Natural killer cell (primary cell): ENCODE results near the gene MYMX. TPM values are rescaled to one million over a fixed set of nuclear protein-coding genes. Genes with fewer than 3 reads are reported as not detected.

Source experiments
- ATAC-seq, 3 donors: fragments of 150-1000 bp in 2 of 3; fragments of 200-7000 bp in 1 of 3; cut with Tn5 transposase; 1 replicate in 1 of 3; 2 replicates in 2 of 3; pipeline ENCODE4 v1.10.0; 2021; ENCODE audit warnings: mild to moderate bottlenecking in 2 of 3, moderate library complexity in 2 of 3
- DNase-seq, 2 donors: peaks; one replicate each; pipeline versions ENCODE4 v3.0.0 to v3.0.0-alpha.2; 2013 to 2021; ENCODE audit warnings: mixed read lengths in 1 of 2
- H3K27ac ChIP-seq: one replicate; pipeline ENCODE4 v1.5.1; 2013; ENCODE audit warnings: mild to moderate bottlenecking, low read length
- H3K27me3 ChIP-seq: one replicate; pipeline ENCODE4 v1.6.1; 2013; ENCODE audit warnings: low read length; ENCODE audit not compliant: control insufficient read depth, insufficient read depth
- H3K36me3 ChIP-seq: one replicate; pipeline ENCODE4 v1.6.1; 2013; ENCODE audit warnings: low read length; ENCODE audit not compliant: control insufficient read depth, insufficient read depth
- H3K4me1 ChIP-seq: one replicate; pipeline ENCODE4 v1.6.1; 2013; ENCODE audit warnings: low read length; ENCODE audit not compliant: control insufficient read depth, insufficient read depth
- H3K4me3 ChIP-seq: one replicate; pipeline ENCODE4 v1.5.1; 2013; ENCODE audit warnings: low read length
- H3K9me3 ChIP-seq: one replicate; pipeline ENCODE4 v1.6.1; 2013; ENCODE audit warnings: low read length; ENCODE audit not compliant: control insufficient read depth, insufficient read depth
- H3K27ac Mint-ChIP-seq, 2 donors: one replicate each; pipeline ENCODE4 v1.8.0; 2022; ENCODE audit warnings: mild to moderate bottlenecking in 2 of 2, mixed read lengths in 2 of 2, moderate library complexity in 1 of 2
- H3K27me3 Mint-ChIP-seq, 2 donors: one replicate each; pipeline ENCODE4 v1.8.0; 2022; ENCODE audit warnings: low read depth in 2 of 2, mixed read lengths in 2 of 2
- H3K36me3 Mint-ChIP-seq: one replicate; pipeline ENCODE4 v1.8.0; 2022; ENCODE audit warnings: mixed read lengths
- H3K4me1 Mint-ChIP-seq, 2 donors: one replicate each; pipeline ENCODE4 v1.8.0; 2022; ENCODE audit warnings: mixed read lengths in 2 of 2
- H3K4me3 Mint-ChIP-seq: one replicate; pipeline ENCODE4 v1.8.0; 2022; ENCODE audit warnings: mild to moderate bottlenecking, moderate library complexity, mixed read lengths
- H3K9me3 Mint-ChIP-seq, 2 donors: one replicate each; pipeline ENCODE4 v1.8.0; 2022; ENCODE audit warnings: mixed read lengths in 2 of 2
- WGBS: methylation state at CpG from one replicate; pipeline ENCODE4 v1.1.7; 2013; ENCODE audit warnings: missing lambda C conversion rate; ENCODE audit not compliant: insufficient coverage; 5-methylcytosine and 5-hydroxymethylcytosine counted together
- intact Hi-C: fragments of 100-400 bp; cut with micrococcal nuclease; formaldehyde crosslinking; loops from one replicate; pipeline ENCODE4 v1.14.2; 2022
- total RNA-seq, 4 donors: library from RNA; stranded (reverse); fragments of 120-200 nt in 1 of 4; gene quantifications; one replicate each; pipeline versions ENCODE4 v1.2.3 to v1.2.4, GENCODE V29; 2013 to 2022
- TF ChIP-seq, protein P1 (sequence below): fragments of 200-600 bp; IDR thresholded peaks from one replicate; pipeline ENCODE4 v1.8.0; 2022; ENCODE audit warnings: antibody characterized with exemption

The MYMX gene
- total RNA-seq, 3 donors from 2014 or later (not counting 1 experiment from before 2014, with no cell fraction given): not detected

DNA sequence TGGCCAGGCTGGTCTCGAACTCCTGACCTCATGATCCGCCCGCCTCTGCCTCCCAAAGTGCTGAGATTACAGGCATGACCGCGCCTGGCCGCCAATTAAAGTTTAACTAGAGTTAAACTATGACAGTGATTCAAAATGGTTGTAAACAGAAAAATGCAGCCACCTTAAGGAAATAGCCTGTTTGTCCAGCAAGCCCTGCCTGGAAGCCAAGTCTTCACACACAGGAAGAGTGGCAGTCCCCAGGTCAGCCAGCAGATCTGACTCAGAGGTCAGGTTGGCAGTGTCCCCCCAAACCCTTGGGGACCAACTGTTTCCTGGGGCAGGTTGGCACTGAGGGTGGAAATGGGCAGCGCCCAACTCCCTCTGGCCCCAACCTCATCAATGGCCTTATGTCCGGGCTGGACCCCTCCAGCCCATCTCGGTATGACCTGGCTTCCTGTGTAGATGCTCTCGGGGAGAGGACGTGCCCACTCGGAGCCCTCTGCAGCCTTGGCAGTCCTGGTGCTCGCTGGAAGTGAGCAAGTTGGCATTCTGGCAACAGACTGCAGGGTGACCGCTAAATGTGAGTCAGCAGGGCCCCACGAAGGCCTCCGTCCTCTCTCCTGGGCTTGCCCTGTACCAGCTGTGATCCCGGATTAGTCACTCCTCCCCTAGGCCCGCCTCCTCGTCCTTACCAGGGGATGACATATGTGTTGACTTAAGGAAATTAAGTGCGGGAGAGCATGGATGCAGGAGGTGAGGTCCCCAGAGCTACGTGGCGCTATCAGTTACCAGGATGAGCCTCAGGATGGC, 20.5 kb downstream of the MYMX start:
- ATAC-seq: peak; percentile 87 to 93 (median 90)
- no peaks in the 10 kb centered on the region for H3K27me3 ChIP-seq
- peaks cover 8 to 16% of the 10 kb centered on the region in 2 donors for H3K4me1 Mint-ChIP-seq
- H3K9me3 ChIP-seq: no peaks in the 10 kb centered on the region
- intact Hi-C loops: loop anchor here (1.0 kb wide), 3 partner anchors 10 to 141 kb away; partner anchors contain the start of gene HSP90AB1
- no peaks in the 10 kb centered on the region for H3K36me3 Mint-ChIP-seq
- H3K4me3 ChIP-seq: peak overlapping the region; percentile 85
- peaks cover 20% of the 10 kb centered on the region for H3K4me1 ChIP-seq
- peak overlapping the region; percentile 87 for H3K4me3 Mint-ChIP-seq
- H3K27ac Mint-ChIP-seq: peak overlapping the region; percentile 88 to 98
- peak overlapping the region; percentile 98 for H3K27ac ChIP-seq
- 36% methylated on average over 20 of the region's 22 CpGs for WGBS
- TF ChIP-seq, protein P1, sequence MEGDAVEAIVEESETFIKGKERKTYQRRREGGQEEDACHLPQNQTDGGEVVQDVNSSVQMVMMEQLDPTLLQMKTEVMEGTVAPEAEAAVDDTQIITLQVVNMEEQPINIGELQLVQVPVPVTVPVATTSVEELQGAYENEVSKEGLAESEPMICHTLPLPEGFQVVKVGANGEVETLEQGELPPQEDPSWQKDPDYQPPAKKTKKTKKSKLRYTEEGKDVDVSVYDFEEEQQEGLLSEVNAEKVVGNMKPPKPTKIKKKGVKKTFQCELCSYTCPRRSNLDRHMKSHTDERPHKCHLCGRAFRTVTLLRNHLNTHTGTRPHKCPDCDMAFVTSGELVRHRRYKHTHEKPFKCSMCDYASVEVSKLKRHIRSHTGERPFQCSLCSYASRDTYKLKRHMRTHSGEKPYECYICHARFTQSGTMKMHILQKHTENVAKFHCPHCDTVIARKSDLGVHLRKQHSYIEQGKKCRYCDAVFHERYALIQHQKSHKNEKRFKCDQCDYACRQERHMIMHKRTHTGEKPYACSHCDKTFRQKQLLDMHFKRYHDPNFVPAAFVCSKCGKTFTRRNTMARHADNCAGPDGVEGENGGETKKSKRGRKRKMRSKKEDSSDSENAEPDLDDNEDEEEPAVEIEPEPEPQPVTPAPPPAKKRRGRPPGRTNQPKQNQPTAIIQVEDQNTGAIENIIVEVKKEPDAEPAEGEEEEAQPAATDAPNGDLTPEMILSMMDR: no peak
- H3K36me3 ChIP-seq: no peaks in the 10 kb centered on the region
- no peaks in the 10 kb centered on the region for H3K27me3 Mint-ChIP-seq
- DNase-seq: peak; percentile 78 to 79
- H3K9me3 Mint-ChIP-seq: no peaks in the 10 kb centered on the region

DNA sequence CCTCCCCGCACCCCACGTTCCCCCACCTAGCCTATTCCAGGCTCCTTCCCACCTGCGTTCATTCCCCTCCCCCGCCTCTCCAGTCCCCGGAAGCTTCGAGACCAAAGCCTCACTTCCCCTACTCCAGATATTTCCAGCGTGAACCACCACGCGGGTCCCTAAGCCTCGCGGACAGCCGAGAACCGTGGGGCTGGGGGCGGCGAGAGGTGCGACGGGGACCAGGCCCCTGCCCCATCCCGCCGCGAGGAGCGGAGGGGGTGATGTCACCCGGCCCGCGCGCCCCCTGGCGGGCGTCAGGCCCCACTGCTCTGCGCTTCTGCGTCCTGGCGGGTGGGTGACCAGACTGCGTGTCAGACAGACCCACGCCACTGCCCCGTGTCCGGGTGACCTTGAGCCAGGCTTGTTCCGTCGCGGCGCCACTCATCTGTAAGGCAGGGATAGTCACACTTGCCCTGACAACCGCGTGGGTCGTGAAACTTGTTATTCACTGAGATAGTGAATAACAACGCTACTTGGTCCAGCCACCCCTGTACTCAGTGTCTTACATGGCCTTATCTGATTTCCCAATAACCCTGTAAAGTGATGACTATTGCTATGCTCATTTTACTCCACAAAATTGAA, 21.2 kb downstream of the MYMX start:
- DNase-seq (peak; percentile 84 to 89), ATAC-seq (peak; percentile 79 to 95 (median 90))
- no peaks in the 10 kb centered on the region for H3K36me3 ChIP-seq
- 3% methylated on average over 42 of the region's 42 CpGs for whole genome bisulfite sequencing
- Mint-ChIP-seq H3K27ac (peak overlapping the region; percentile 88 to 98), H3K36me3 (no peaks in the 10 kb centered on the region), H3K4me1 (peaks cover 8 to 16% of the 10 kb centered on the region in 2 donors), H3K9me3 (no peaks in the 10 kb centered on the region), H3K27me3 (no peaks in the 10 kb centered on the region), H3K4me3 (peak overlapping the region; percentile 87)
- no peaks in the 10 kb centered on the region for H3K9me3 ChIP-seq
- H3K27ac ChIP-seq: peak overlapping the region; percentile 98
- H3K4me1 ChIP-seq: peaks cover 20% of the 10 kb centered on the region
- TF ChIP-seq, protein P1: peak; percentile 98
- peak overlapping the region; percentile 85 for H3K4me3 ChIP-seq
- H3K27me3 ChIP-seq: no peaks in the 10 kb centered on the region
- intact Hi-C loops: loop anchor here (1.0 kb wide), 4 partner anchors 9 to 142 kb away; partner anchors contain the start of gene HSP90AB1

DNA sequence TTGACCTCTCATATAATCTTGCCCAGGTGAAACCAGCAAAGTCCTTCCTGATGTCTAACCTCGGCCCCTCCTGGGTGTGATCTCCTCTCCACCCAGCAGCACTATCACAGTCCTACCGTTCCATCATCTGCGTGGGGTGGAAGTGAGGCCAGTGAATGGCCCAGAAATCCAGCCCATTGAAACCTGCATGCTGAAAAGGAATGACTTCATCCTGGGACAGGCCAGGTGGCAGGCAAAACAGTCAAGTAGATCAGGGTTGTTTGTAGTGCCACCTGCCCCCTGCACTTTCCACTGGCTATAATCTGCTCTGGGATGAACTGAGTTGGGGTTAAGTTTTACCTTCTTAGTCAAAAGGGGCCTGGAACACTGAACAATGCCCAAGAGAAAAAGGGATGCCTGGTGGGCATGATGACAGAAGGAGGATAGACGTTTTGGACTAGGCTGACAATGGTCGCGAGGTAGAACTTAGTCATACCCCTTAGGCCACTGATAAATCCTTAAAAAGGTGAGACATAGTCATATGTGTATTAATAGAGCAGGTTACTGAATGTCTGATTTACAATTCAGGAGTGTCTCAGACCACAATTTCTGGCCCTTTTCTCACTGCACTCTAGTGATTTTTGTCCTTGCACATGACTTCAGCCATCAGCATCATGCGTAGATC, 22.1 kb downstream of the MYMX start:
- no peaks in the 10 kb centered on the region for H3K36me3 ChIP-seq
- WGBS: 88% methylated on average over 7 of the region's 7 CpGs
- Mint-ChIP-seq H3K4me1 (peaks cover 8 to 16% of the 10 kb centered on the region in 2 donors), H3K9me3 (no peaks in the 10 kb centered on the region), H3K27me3 (no peaks in the 10 kb centered on the region), H3K4me3 (peak overlapping the region; percentile 87), H3K27ac (peak overlapping the region; percentile 88 to 98), H3K36me3 (no peaks in the 10 kb centered on the region)
- DNase-seq (no peak), ATAC-seq (no peak)
- intact Hi-C loops: loop anchor here (1.0 kb wide), 1 partner anchor 67 kb away; no protein-coding TSS in a partner anchor
- H3K27ac ChIP-seq: no peak overlapping the region
- H3K4me1 ChIP-seq: peaks cover 13% of the 10 kb centered on the region
- H3K9me3 ChIP-seq: no peaks in the 10 kb centered on the region
- TF ChIP-seq, protein P1: no peak
- no peak overlapping the region for H3K4me3 ChIP-seq
- no peaks in the 10 kb centered on the region for H3K27me3 ChIP-seq
